AG04449 (cell line): ENCODE results near the gene GPS1.

Experiments used
- CTCF ChIA-PET: fragments of 350-600 bp; formaldehyde crosslinking; extraction: SDS; loops from one replicate; lab custom pipeline; 2021; ENCODE audit warnings: antibody characterized with exemption; lab: Yijun Ruan, JAX
- POLR2A ChIA-PET: fragments of 400-600, 350-600 bp; formaldehyde crosslinking; extraction: SDS; loops from one replicate; lab custom pipeline; 2020; ENCODE audit warnings: antibody characterized with exemption, inconsistent platforms; lab: Yijun Ruan, JAX
- DNase-seq: peaks from one replicate; pipeline ENCODE4 v3.0.0-alpha.2; 2010; ENCODE audit warnings: low read depth, low spot score
- H3K4me3 ChIP-seq: 2 replicates; pipeline ENCODE4 v1.5.1; 2011; ENCODE audit warnings: low read depth, mild to moderate bottlenecking, control low read depth, low read length
- TF ChIP-seq, protein P1 (sequence below): IDR thresholded peaks from one replicate; pipeline ENCODE4 v1.5.1; 2011; ENCODE audit warnings: mild to moderate bottlenecking, moderate library complexity, low read length, control low read depth, inconsistent platforms; ENCODE audit not compliant: insufficient read depth; ENCODE audit errors: missing control alignments

The GPS1 gene

DNA sequence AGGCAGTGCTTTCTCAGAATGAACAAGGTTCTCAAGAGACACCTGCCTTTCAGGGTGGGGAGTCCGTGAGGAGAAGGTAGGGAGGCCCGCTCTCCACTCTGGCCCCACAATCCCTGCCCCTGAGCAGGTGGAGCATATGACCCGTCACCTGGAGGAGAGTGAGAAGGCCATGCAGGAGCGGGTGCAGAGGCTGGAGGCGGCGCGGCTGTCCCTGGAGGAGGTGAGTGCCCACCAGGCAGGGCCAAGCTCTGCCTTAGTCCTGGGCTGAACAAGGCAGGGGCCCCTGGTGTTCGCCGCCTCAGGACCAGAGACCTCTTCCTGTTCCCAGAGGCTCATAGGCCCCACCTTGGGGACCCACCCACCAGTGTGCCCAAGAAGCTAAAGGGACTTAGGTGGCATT lies 22.7 kb upstream of the GPS1 start:
- POLR2A ChIA-PET, result no interaction called here
- TF ChIP-seq, protein P1, sequence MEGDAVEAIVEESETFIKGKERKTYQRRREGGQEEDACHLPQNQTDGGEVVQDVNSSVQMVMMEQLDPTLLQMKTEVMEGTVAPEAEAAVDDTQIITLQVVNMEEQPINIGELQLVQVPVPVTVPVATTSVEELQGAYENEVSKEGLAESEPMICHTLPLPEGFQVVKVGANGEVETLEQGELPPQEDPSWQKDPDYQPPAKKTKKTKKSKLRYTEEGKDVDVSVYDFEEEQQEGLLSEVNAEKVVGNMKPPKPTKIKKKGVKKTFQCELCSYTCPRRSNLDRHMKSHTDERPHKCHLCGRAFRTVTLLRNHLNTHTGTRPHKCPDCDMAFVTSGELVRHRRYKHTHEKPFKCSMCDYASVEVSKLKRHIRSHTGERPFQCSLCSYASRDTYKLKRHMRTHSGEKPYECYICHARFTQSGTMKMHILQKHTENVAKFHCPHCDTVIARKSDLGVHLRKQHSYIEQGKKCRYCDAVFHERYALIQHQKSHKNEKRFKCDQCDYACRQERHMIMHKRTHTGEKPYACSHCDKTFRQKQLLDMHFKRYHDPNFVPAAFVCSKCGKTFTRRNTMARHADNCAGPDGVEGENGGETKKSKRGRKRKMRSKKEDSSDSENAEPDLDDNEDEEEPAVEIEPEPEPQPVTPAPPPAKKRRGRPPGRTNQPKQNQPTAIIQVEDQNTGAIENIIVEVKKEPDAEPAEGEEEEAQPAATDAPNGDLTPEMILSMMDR, result no peak
- DNase-seq, result no peak
- CTCF ChIA-PET, result interaction anchor here (1.2 to 4.2 kb wide), 11 partner anchors 9 to 203 kb away, joined by 3 to 94 read pairs (median 12); partner anchors contain the start of genes DCXR and NOTUM
- H3K4me3 ChIP-seq, result no peak overlapping the region

GRCh38 chr17:82029391-82029790 lies 22.3 kb upstream of the GPS1 start:
- CTCF ChIA-PET, result interaction anchor here (0.8 to 4.2 kb wide), 19 partner anchors 9 to 292 kb away, joined by 3 to 94 read pairs (median 8); partner anchors contain the start of gene NOTUM
- no peak for DNase-seq
- H3K4me3 ChIP-seq, result no peak overlapping the region
- TF ChIP-seq, protein P1, result no peak
- POLR2A ChIA-PET, result interaction anchor here (1.0 to 1.5 kb wide), 2 partner anchors 21 to 69 kb away, joined by 3 to 4 read pairs; partner anchors contain the start of gene FASN

DNA sequence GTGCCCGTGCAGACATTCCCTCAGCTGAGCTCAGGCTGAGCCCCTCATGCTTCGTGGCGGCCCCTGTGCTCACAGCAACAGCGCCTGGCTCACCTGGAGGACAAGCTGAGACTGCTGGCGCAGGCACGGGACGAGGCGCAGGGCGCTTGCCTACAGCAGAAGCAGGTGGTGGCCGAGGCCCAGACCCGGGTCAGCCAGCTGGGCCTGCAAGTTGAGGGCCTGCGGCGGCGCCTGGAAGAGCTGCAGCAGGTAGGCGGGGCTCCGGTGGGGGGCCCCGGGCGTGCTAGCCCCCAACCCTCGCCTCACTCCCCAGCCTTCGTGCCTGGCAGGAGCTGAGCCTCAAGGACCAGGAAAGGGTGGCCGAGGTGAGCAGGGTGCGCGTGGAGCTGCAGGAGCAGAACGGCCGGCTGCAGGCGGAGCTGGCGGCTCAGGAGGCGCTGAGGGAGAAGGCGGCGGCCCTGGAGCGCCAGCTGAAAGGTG lies 21.7 kb upstream of the GPS1 start:
- POLR2A ChIA-PET, result interaction anchor here (0.6 to 1.8 kb wide), 5 partner anchors 20 to 212 kb away, joined by 3 to 6 read pairs (median 4); partner anchors contain the start of genes FASN and SLC16A3
- CTCF ChIA-PET, result interaction anchor here (0.7 to 4.2 kb wide), 47 partner anchors 9 to 385 kb away, joined by 3 to 94 read pairs (median 4); partner anchors contain the start of genes MAFG, NOTUM, SIRT7 and SLC16A3
- H3K4me3 ChIP-seq, result peak overlapping the region; percentile 15; the same call in 1 of the 2 replicates

DNA sequence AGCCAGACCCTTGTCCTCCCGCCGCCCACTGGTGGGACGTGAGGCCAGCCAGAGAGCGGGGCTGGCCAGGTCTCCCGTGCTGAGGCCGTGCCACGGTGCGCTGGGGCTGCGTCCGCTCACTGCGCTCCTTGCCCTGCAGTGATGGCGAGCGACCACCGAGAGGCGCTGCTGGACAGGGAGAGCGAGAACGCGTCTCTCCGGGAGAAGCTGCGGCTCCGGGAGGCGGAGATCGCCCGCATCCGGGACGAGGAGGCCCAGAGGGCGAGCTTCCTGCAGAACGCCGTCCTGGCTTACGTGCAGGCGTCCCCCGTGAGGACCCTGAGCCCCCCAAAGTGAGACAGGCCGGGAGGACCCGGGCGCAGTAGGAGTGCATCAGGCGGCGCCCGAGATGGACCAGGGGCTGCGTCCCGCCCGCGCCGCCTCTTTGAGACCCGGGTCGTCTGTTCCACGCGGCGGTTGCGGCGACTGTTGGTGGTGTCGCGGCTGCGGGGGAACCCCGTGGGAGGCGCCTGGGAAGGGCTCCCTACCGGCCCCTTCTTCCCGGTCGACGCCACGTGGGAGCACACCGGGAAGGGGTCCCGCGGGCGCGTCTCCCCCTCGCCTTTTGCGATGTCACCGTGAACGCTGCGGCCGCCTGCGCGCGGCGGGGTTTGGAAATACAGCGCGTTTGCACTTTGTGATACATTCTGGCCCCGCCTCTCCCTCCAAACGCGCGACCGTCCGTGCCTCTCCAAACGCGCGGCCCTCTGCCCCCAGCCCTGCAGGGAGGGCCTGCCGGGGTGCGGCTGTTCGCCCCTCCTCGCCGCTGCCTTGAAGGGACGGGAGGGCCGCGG lies 21.0 kb upstream of the GPS1 start:
- peak overlapping the region; percentile 55 for H3K4me3 ChIP-seq
- TF ChIP-seq, protein P1, result peak; percentile 96
- no peak for DNase-seq
- POLR2A ChIA-PET, result interaction anchor here (0.6 to 1.8 kb wide), 6 partner anchors 8 to 212 kb away, joined by 3 to 6 read pairs (median 4); partner anchors contain the start of genes CENPX, FASN, LRRC45 and SLC16A3
- CTCF ChIA-PET, result interaction anchor here (0.6 to 4.2 kb wide), 53 partner anchors 8 to 748 kb away, joined by 3 to 94 read pairs (median 4); partner anchors contain the start of genes GPS1, MAFG, NOTUM and SIRT7

More for the DNA sequence above, 21.7 kb upstream of the GPS1 start:
- DNase-seq, result no peak
- TF ChIP-seq, protein P1, result no peak

- DNase-seq, result no peak
- POLR2A ChIA-PET, result interaction anchor here (0.6 to 1.8 kb wide), 2 partner anchors 8 to 211 kb away, joined by 3 to 6 read pairs; partner anchors contain the start of genes CENPX and LRRC45
Observed at GRCh38 chr17:82031303-82031884, 20.3 kb upstream of the GPS1 start, which contains the start of gene RAC3. Gene RAC3 (plus strand): TSS chr17:82031678. CDS start chr17:82031762, 84 bp downstream.

More at GRCh38 chr17:82031303-82031884, 20.3 kb upstream of the GPS1 start, which contains the start of gene RAC3:
- CTCF ChIA-PET, result interaction anchor here (0.9 to 4.2 kb wide), 14 partner anchors 8 to 748 kb away, joined by 3 to 94 read pairs (median 6); partner anchors contain the start of genes CENPX, LRRC45 and NOTUM
- peak within 1 kb of the TSS; percentile 61 for H3K4me3 ChIP-seq
- TF ChIP-seq, protein P1, result no peak
